Activated CD4-positive, CD25-positive, alpha-beta regulatory T cell treated with anti-CD3 and anti-CD28 coated beads, Interleukin-2, amount 50 U/mL, for 72 hours (primary cell): ENCODE measurements around the gene SNX9.
A peak's percentile ranks its signal among the peaks of the same experiment; 100 is the strongest.

Source experiments
- DNase-seq: peaks from one replicate; pipeline ENCODE4 v3.0.0; 2021

SNX9 gene

DNA sequence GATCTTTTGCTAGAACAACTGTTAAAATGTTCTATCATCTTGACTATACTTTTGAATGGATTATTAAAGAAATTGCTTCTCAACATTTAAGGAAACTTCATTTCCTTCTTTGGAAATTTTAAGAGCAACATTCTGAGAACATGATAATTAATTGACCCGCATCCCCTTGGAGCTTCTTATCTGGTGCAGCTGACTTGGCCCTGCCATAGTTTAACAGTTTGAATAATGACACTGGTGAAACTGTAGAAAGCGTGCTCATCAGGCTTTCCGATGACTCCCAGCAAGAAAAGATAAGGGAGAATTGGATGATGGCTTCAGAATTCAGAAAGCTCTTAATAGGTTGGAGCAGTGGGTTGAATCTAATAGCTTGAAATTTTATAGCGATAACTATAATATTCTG, 38.1 kb downstream of the SNX9 start:
- no peak for DNase-seq

DNA sequence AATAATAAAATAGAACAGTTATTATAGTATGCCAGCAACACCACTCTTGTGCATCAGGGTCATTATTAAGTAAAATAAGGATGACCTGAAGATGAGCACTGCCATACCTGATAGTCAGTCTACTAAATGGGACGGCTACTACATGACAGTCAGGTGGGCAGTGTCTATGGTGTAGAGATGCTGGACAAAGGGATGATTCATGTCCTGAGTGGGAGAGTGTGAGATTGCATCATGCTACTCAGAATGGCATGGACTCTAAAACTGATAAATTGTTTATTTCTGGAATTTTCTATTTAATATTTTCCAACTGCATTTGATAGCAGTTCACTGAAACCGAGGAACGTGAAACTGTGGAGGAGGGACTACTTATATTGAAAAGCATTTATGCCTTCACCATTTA, 38.8 kb downstream of the SNX9 start:
- DNase-seq, result no peak

DNA sequence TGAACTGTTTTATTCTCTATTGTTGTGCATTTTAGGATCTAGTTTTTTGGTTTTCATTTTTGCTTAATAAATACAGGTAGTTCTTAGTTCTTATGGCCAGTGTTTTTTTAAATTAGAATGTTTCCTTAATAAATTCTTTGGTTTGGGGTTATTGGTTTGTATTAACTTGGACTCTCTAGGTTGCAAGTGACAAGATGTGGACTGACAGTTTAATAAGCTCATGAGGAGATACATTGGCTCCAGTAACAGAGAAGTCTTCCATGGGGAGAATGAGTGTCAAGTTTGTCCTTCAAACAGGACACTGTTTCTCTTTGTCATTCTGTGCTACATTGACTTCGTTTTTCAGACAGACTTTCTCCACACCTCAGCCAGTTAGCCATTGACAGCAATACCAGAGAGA, 39.7 kb downstream of the SNX9 start:
- DNase-seq, result no peak

DNA sequence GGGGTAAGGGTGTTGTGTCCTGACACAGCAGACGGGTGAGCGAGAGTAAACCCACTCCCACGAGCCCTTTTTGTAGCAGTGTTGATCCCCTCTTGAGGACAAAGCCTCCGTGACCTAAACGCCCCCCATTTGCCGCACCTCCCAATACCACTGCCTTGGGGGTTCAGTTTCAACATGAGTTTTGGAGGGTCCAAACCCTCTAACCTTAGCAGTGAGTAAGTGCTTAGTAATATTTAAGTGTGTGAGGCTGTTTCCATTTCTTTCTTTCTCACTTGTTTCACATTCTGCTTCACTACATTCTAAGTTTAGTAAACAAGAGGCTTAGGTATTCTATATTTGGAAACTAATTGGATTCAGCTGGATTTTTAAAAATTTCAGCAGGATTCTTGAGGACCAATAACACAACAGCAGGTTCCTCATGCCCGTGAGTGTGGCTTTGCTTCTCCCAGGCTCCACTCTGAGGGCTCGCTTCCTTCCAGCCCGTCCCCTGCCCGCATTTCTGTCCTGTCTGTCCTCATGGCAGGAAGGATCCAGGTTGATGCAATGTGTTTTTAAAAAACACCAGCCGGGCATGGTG, 41.2 kb downstream of the SNX9 start:
- no peak for DNase-seq

DNA sequence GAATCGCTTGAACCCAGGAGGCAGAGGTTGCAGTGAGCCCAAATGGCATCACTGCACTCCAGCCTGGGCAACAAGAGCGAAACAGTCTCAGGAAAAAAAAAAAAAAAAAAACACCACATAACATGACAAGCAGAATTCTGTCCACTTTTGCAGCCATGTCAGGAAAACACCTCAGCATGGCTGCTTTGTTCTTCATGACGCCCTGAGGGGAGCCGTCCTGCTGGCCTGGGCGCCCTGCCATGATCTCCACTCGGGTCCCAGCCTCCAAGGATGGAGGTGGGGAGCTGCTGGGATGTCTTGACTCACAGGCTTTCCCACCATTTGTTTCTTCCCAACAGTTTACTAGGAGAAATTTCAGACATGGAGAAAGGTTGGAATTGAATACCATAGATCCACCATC, 42.2 kb downstream of the SNX9 start:
- no peak for DNase-seq

DNA sequence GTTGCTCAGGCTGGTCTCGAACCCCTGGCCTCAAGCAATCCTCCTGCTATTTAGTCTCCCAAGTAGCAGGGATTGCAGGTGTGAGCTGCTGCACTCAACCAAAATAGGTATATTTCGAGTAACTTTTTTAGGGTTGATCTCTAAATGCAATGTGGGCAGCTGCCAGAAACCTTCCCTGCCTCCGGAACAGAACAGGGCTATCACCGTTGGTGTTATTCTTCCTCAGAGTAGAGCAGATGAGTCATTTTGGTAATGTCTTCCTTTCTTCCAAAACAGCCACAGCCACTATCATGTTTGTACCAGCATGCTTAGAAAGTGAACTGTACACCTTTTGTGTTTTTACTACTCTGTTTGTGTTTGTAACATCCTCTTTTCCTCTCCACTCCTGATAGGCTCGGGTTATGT, 44.1 kb downstream of the SNX9 start:
- no peak for DNase-seq

DNA sequence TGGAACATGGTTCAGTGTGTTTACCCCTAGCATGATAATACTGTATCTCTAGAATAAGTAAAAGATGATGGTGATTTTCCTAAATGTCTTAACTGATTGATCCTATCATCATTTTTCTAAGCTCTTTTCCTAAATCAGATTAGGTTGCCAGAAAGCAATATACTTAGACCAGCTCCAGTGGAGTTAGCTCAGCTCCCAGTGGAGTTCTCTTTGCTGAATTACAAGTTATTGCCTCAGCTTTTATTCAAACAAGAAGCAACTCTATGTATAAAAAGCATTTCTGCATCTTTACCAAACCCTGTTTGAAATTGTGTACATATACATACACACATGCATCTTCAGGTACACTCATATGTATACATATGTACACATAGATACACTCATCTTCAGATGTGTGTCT, 44.9 kb downstream of the SNX9 start:
- no peak for DNase-seq

DNA sequence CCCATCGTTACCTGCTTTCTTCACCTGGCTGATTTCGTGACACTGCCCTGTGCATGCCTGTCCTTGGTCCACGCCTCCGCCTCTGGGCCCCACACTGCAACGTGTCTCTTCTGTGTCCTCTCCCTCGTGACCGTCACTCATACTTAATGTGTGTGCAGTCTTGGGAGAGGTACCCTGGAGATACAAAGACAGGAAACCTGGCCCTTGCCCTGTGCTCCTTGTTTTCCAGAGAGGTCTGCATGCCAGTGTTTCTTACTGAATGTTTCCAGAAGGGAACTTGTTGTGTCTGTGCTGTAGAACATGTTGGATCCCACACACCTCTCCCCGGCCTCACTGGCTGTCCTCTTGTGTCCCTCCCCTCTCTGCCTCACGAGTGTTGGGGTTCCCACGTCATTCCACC, 45.8 kb downstream of the SNX9 start:
- no peak for DNase-seq

DNA sequence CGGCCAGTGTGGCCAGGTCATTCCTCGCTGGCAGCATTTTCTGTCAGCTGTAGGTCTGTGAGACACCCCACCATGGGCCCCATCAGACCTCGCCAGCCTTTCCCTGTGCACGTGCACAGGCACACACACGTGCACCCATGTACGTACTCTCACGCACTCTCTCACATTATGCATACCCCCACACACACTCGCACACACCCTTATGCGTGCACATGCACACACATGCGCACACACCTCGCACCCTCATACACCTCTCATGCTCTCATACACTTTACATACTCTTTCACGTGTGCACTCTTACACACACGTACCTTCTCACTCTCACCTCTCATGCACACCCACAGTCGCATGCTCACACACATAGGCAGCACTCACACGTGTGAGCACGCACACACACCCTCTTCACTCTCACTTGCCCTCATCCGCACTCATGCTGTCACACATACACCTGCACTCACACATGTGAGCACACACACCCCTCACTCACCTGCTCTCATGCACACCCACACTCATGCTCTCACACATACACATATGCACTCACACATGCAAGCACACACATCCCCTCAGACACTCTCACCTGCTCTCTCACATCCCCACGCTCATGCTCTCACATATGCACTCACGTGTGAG, 46.7 kb downstream of the SNX9 start:
- DNase-seq, result no peak

DNA sequence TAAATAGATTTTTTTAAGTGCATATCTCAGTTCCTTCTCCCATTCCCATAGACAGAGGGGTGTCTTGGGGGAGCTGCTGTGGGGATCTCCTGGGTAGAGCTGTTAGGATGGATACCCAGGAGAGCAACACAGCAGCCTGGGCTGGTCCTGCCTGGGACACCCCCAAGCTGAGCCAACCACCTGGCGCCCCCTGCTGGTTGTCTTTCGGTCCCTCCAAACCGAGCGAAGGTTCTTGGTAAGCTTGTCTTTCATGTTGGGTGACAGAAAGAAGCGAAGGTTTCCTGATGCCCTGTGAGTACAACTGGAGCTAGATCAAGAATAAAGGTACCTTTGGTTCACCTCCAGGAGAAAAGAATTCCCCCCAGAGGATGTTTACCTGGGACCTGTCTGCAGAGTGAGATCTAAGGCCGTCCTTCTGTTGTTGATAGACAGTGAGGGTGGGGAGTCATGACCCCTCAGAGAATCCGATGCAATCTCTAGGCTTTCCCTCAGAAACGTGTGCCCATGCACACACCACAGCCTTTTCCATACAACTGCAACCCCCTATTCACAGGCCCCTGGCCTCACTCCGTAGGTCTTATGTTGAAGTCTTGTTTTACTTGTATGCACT, 50.8 kb downstream of the SNX9 start:
- DNase-seq, result peak; percentile 84

DNA sequence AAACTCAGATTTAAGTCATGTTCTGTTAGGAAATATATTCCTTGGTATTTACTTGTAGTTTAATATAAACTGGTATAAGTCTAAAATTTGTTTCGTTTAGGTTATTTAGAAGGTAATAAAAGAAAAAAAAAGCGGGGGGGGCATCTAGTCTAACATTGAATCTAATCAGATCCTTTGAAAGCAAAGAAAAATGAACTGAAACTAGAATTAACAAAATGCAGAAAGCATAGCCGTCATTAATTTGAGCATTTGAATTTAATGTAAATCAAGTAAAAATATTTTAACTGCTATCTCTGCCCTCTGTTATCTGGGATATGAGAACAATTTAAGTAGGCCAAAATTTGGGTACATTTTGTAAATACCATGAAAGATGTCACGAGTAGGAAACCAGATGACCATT, 54.1 kb downstream of the SNX9 start:
- no peak for DNase-seq

DNA sequence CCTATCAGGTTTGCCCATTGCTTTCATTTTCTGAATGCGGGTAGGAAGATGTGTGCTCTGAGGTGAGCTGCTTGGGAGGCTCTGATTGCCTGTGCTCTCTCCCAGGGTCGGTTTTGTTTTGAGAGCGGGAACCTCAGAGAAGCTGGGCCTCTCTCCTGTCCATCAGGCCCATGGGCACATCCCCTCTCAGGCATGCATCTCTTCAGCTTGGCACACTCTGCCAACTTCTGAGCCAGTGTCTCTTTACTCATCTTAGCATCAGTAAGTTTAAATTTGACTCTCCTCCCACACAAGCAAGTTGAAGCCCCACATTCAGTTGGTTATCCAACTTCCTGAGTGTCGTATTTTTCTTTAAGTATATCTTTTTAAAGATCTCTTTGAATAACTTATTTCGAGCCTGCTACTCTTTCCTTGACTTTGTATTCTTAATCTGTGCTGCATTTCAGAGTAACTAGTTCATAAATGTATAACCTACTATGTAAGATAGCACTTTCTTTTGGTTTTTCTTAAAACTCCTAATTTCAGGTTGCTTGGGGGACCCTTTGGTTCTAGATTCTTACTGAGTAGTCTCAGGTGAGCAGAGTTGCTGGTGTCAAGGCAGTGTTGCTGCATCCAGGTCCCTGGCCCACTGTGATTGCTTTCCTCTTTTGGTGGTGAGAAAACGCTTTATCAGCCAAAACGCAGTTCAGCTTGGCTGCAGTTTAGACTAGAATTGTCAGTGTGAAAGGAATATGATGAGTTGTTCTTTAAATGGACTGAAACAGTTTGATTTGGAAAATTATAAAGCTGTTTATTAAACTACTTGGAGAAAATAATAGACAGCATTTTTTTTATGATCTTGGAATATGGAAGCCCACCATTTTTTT, 54.8 kb downstream of the SNX9 start:
- no peak for DNase-seq

DNA sequence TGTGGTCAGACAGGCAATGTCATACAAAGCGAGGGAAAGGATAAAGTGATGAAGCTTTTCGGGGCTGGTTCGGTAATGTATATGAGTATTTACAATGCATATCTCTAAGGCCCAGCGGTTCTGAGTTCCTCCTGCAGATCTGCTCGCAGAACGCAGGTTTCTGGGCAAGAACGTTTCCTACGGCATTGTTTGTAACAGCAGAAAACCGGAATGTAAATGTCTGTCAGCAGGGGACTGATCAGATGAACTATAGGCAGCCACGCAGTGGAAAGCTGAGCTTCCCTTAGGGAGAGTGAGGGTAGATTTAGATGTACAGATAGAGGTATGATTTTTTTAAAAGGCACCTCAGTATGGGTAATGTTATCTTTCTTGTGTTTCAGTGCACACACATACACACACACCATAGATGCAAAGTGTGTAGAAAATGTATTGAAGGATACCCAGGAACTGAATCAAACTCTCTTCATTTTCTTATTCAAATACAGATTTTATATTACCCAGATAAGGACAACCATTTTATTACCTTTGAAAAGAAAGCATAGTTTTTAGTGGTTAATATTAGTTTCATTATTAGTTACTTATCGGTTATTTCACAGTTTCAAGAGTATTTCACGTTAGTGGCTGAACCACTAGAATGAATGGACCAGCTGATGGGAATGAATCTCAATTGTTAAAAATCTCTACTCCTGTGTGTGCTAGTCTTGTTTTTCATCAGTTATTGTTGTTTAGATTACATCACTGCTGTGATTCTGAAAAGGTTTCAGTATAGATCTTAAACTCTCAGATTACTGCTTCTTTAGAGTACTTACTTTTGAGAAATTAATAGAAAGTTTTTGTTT, 56.2 kb downstream of the SNX9 start:
- no peak for DNase-seq

DNA sequence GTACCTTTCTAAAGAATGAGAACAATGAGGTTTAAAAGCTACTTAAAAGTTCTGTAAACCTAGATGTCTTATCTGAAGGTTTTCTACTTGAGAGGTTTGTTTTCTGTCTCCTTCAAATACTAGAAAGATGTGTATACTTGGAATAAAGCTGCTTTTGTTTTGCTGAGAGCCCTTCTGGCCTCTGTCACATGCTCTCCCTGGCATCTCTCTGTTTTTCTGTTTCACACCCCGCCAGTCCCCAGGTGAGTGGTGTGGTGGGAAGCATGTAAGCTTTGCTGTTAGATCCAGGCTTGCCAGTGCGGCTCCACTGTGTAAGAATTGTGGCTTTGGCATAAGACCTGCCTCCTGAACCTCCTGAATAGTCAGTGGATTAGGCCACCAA, 56.8 kb downstream of the SNX9 start:
- no peak for DNase-seq

DNA sequence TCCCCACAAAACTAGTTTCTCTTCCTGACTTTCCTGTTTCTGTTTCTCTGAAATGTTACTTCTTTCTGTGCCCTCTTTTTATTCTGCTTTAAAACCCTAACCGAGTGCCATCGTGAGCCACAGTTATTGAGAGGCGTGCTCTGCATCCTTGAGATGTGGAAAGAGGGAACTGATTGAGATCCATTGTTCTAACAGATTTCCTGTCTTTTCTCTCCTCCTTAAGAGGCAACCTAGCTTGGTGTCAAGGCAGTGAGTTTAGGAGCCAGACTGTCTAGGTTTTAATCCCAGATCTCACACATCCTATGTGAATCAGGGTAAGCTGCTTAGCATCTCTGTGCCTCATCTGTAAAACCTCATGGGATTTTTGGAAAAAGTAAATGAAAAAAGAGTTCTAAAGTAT, 57.5 kb downstream of the SNX9 start:
- DNase-seq, result no peak

DNA sequence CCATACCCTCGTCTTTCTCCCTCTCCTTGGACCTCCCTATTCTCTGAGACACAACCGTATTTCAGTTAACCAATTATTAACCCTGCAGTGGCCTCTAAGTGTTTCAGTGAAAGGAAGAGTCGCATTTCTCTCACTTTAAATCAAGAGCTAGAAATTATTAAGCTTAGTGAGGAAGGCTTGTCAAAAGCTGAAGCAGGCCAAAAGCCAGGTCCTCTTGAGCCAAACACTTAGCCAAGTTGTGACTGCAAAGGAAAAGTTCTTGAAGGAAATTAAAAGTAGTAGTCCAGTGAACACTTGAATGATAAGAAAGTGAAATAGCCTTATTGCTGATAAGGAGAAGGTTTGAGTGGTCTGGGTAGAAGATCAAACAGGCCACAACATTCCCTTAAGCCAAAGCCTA, 58.3 kb downstream of the SNX9 start:
- DNase-seq, result no peak

DNA sequence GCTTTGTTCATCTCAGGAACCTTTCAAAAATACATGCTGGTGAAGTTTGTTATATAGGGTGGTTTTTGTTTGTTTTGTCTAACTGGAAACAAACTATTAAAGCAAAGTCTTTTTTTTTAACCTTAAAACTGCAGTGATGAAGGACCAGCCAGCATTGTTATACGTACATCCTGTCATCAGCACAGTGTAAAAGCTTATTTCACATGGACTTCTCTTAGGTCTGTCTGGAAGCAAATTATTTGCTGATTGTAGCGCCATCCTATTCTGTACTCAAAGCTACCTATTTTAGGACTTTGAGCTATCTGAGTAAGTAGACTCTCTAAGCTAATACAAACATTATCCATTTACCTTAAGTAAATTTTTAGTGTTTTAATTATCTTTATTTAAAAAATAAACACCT, 61.7 kb downstream of the SNX9 start:
- no peak for DNase-seq

DNA sequence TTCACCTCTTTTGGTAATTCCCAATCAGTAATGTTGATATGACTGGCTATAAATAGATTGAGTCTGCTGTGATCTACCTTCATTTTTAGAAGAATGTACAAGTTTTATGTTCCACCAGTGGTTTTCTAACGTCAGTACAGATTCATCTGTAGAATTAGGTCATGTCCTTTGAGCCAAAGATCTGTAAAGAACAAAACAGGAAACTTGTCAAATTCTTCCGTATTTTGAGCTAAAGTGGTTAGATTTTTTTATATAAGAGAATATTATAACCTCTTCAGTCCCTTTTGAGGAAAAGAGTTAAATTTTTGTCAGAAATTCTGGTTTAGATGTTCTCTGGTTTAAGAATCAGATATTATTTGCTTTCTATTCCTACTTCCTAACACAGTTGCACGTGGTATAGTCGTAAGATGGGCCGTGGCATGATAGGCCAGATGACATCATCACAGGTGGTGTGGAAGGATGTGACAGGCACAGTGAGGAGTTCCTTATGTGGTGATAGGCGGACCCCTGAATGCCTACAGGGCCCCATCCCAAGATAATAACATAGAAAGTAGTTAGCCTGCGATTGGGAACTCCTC, 62.3 kb downstream of the SNX9 start:
- DNase-seq, result no peak

DNA sequence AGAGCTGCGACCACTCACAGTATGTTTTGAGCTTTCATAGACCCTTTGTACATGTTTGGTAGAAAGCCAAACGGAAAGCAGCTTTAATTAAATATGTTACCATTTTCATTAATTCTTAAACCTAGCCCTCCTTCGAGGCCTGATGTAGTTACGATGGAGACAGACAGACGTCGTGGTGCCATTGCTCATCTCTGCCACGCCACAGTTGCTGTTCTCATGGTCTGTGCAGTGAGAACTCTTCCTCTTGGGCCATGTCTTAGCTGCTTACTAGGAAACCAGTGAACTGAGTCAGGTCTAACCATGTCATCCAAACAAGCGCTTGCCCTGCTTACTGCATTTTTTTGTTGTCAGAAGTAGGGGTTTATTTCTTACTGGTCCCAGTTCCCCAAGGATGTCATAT, 62.8 kb downstream of the SNX9 start:
- no peak for DNase-seq

DNA sequence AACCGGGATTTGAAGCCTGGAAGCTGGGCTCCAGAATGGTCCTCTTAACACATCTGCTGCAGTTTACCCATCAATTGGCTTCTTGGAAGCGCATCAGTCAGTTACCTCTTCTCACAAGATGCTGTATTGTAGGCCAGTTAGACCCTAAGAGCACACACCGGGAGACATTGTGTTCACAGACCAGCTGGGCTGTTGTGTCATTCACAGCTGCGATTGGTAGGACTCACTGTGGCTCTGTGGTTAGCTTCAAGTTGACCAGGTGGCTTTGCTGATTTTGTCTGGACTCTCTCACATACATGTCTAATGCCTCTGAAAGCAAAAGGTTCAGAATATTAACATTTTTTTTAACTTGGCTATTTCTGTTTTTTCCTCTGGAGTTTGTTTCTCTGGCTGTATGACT, 64.8 kb downstream of the SNX9 start:
- DNase-seq, result no peak

DNA sequence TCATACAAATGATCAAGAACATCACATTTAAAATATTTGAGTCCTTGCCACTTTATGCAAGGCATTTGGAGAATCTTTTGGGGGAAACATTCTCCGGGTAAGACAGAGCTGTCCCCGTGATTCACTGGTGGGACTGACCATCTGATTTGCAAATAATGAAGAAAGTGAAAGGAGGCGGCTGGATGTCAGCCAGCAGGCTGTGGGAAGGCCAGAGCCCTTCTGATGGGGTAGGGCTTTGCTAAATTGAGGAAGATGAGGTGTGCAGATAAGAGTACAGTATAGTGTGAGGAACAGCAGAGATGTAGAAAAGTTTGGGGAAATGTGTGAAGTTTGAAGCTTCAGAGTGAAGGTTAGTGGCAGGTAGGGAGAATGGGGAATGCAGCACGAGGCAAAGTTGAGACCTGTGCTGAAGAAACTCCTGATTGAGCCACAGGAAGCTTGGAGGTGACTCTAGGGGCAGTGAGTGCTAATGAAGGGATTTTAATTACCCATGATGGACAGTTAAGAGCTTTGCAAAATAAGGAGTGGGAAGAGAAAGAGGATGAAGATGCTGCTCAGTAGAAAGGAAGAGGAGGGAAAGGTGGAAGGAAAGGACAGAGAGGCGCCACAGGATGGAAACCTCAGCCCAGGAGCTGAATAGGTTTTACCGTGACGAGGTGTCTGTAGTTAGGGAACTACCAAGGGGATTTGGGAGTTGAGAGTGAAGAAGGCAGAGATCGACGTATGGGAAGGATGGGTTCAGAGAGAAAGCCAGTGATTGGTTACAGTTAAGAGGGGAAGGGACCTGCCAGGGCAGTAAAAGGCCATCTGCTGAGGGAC, 68.7 kb downstream of the SNX9 start:
- no peak for DNase-seq

DNA sequence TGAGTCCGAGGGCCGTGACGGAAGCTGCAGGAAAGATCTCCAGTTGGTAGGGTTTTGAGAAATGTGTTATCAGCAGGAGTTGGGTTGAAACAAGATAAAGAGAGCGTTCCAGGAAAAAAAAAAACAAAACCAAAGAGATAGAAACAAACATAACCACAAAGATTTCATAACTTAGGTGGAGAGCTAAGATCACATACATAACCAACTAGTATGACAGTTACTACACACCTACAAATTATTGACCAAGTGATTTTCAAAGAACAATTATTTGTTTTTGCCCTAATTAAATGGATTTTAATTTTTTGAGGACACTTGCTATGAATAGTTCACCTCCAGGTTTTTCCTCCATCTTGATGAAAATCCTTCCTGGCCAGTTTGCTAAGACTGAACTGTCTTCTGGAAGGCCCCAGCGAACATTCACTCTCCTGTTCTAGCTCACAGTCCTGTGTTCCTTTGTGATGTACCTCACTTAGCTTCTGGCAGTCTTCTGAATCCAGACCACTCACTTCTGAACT, 69.4 kb downstream of the SNX9 start:
- DNase-seq, result no peak
